Caco-2 (cell line): ENCODE results near the gene LEFTY2. TPM values are rescaled to one million over a fixed set of nuclear protein-coding genes. Genes with fewer than 3 reads are reported as not detected.
"Not testable (repeated sequence)": the region's sequence is repeated elsewhere in the genome, so short reads cannot be mapped to it uniquely, and the experiment has no call there.

Source experiments
- BruUV-seq: library from RNA; stranded (reverse); fragments of 400-500 nt; replicated peaks from 2 replicates; lab custom pipeline; 2021; lab: Mats Ljungman, UMichigan
- CTCF ChIA-PET: fragments of 300-600 bp; sonication (Branson Sonifier 250); formaldehyde crosslinking; loops from one replicate; lab custom pipeline; 2022; ENCODE audit warnings: antibody characterized with exemption; lab: Charles Lee
- POLR2A ChIA-PET: fragments of 300-600 bp; sonication (Branson Sonifier 250); formaldehyde crosslinking; loops from one replicate; lab custom pipeline; 2022; ENCODE audit warnings: antibody characterized with exemption; lab: Charles Lee
- DNase-seq, 2 experiments: peaks; one replicate each; pipeline versions ENCODE4 v3.0.0 to v3.0.0-alpha.2; 2020 to 2022
- H3K27me3 ChIP-seq: replicated peaks from 2 replicates; pipeline ENCODE4 v1.6.0; 2011; ENCODE audit warnings: low read length; ENCODE audit not compliant: control insufficient read depth, insufficient read depth
- H3K36me3 ChIP-seq: 2 replicates; pipeline ENCODE4 v1.5.1; 2011; ENCODE audit warnings: low read length; ENCODE audit not compliant: control insufficient read depth, insufficient read depth
- H3K4me1 ChIP-seq: fragments of 250-450 bp; sonication (Bioruptor Pico); 2 replicates; pipeline ENCODE4 v1.5.1; 2020; ENCODE audit warnings: mild to moderate bottlenecking
- H3K4me3 ChIP-seq: 2 replicates; pipeline ENCODE4 v1.5.1; 2011; ENCODE audit warnings: low read depth, mild to moderate bottlenecking, control low read depth, low read length
- H3K9me3 ChIP-seq: fragments of 250-450 bp; sonication (Bioruptor Pico); 2 replicates; pipeline ENCODE4 v1.5.1; 2020; ENCODE audit warnings: mild to moderate bottlenecking, moderate library complexity
- H3K27ac Mint-ChIP-seq: one replicate; pipeline ENCODE4 v1.8.0; 2022; ENCODE audit warnings: mixed read lengths; ENCODE audit not compliant: unreplicated experiment
- H3K27me3 Mint-ChIP-seq: one replicate; pipeline ENCODE4 v1.8.0; 2022; ENCODE audit warnings: mixed read lengths; ENCODE audit not compliant: insufficient read depth, unreplicated experiment
- H3K36me3 Mint-ChIP-seq: one replicate; pipeline ENCODE4 v1.8.0; 2022; ENCODE audit warnings: mild to moderate bottlenecking, mixed read lengths; ENCODE audit not compliant: insufficient read depth, unreplicated experiment
- H3K4me1 Mint-ChIP-seq: one replicate; pipeline ENCODE4 v1.8.0; 2022; ENCODE audit warnings: low read depth, mixed read lengths; ENCODE audit not compliant: unreplicated experiment
- H3K4me3 Mint-ChIP-seq: one replicate; pipeline ENCODE4 v1.8.0; 2022; ENCODE audit warnings: mild to moderate bottlenecking, moderate library complexity, mixed read lengths; ENCODE audit not compliant: unreplicated experiment
- H3K9me3 Mint-ChIP-seq: one replicate; pipeline ENCODE4 v1.8.0; 2022; ENCODE audit warnings: mixed read lengths; ENCODE audit not compliant: unreplicated experiment
- intact Hi-C: fragments of 100-400 bp; cut with micrococcal nuclease; formaldehyde crosslinking; loops from one replicate; pipeline ENCODE4 v1.10.0; 2022; ENCODE audit not compliant: unreplicated experiment
- total RNA-seq: library from RNA; stranded (reverse); gene quantifications from 2 replicates; pipeline ENCODE4 v1.2.3, GENCODE V29; 2022
- TF ChIP-seq, protein P1 (sequence below), 2 experiments: fragments of 200-600 bp in 1 of 2; IDR thresholded peaks; 1 replicate in 1 of 2; 2 replicates in 1 of 2; pipeline versions ENCODE4 v1.5.1 to v1.8.0; 2011 to 2022; ENCODE audit warnings: antibody characterized with exemption in 1 of 2, control low read depth in 1 of 2, inconsistent platforms in 1 of 2, low read depth in 1 of 2, low read length in 1 of 2, mild to moderate bottlenecking in 1 of 2, moderate library complexity in 1 of 2; ENCODE audit not compliant: insufficient read depth in 1 of 2, severe bottlenecking in 1 of 2, unreplicated experiment in 1 of 2

The LEFTY2 gene
- total RNA-seq, 1 experiment from 2014 or later = not detected

GRCh38 chr1:225969751-225970150 is 28.7 kb upstream of the LEFTY2 start:
- H3K4me1 Mint-ChIP-seq, BruUV-seq, H3K36me3 Mint-ChIP-seq, H3K27me3 Mint-ChIP-seq, H3K27ac Mint-ChIP-seq, H3K4me1 ChIP-seq, H3K9me3 Mint-ChIP-seq, H3K4me3 ChIP-seq, DNase-seq, H3K9me3 ChIP-seq, H3K36me3 ChIP-seq, H3K27me3 ChIP-seq, H3K4me3 Mint-ChIP-seq: not testable (repeated sequence)
- CTCF ChIA-PET = interaction anchor here (0.8 to 1.0 kb wide), 2 partner anchors 18 to 495 kb away, joined by 3 read pairs; no protein-coding TSS in a partner anchor
- intact Hi-C loops = loop anchor here (5.0 to 10.0 kb wide), 4 partner anchors 47 to 655 kb away; partner anchors contain the start of genes ENAH and PYCR2
- POLR2A ChIA-PET = interaction anchor here (0.5 kb wide), 1 partner anchor 46 kb away, joined by 3 read pairs; the partner anchor contains the start of gene PYCR2

DNA sequence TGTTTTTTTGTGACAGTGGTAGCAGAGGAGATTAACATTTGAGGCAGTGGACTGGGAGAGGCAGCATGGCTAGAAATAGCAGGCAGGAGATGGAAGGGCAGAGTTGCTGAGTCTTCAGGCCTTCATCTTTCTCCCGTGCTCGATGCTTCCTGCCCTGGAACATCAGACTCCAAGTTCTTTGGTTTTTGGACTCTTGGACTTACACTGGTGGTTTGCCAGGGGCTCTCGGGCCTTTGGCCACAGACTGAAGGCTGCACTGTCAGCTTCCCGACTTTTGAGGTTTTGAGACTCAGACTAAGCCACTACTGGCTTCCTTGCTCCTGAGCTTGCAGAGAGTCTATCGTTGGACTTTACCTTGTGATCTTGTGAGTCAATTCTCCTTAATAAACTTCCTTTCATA is 24.2 kb upstream of the LEFTY2 start:
- Mint-ChIP-seq H3K4me1 (no peaks in the 10 kb centered on the region), H3K36me3 (no peaks in the 10 kb centered on the region), H3K9me3 (no peaks in the 10 kb centered on the region), H3K4me3 (no peak overlapping the region), H3K27me3 (no peaks in the 10 kb centered on the region), H3K27ac (no peak overlapping the region)
- H3K9me3 ChIP-seq = no peaks in the 10 kb centered on the region
- no peak overlapping the region for H3K4me3 ChIP-seq
- DNase-seq = no peak
- TF ChIP-seq, protein P1, sequence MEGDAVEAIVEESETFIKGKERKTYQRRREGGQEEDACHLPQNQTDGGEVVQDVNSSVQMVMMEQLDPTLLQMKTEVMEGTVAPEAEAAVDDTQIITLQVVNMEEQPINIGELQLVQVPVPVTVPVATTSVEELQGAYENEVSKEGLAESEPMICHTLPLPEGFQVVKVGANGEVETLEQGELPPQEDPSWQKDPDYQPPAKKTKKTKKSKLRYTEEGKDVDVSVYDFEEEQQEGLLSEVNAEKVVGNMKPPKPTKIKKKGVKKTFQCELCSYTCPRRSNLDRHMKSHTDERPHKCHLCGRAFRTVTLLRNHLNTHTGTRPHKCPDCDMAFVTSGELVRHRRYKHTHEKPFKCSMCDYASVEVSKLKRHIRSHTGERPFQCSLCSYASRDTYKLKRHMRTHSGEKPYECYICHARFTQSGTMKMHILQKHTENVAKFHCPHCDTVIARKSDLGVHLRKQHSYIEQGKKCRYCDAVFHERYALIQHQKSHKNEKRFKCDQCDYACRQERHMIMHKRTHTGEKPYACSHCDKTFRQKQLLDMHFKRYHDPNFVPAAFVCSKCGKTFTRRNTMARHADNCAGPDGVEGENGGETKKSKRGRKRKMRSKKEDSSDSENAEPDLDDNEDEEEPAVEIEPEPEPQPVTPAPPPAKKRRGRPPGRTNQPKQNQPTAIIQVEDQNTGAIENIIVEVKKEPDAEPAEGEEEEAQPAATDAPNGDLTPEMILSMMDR (IDR thresholded peaks at IDR 0.05; ENCODE audit: insufficient read depth in 1 of 2, low read depth in 1 of 2, low read length in 1 of 2, severe bottlenecking in 1 of 2, unreplicated experiment in 1 of 2) = no peak
- CTCF ChIA-PET = no interaction called here
- POLR2A ChIA-PET = no interaction called here
- H3K4me1 ChIP-seq = peaks cover 5% of the 10 kb centered on the region; the same call in 1 of the 2 replicates
- no peaks in the 10 kb centered on the region for H3K27me3 ChIP-seq
- BruUV-seq = no TSS peak
- no peaks in the 10 kb centered on the region for H3K36me3 ChIP-seq
- intact Hi-C loops = no loop called here

DNA sequence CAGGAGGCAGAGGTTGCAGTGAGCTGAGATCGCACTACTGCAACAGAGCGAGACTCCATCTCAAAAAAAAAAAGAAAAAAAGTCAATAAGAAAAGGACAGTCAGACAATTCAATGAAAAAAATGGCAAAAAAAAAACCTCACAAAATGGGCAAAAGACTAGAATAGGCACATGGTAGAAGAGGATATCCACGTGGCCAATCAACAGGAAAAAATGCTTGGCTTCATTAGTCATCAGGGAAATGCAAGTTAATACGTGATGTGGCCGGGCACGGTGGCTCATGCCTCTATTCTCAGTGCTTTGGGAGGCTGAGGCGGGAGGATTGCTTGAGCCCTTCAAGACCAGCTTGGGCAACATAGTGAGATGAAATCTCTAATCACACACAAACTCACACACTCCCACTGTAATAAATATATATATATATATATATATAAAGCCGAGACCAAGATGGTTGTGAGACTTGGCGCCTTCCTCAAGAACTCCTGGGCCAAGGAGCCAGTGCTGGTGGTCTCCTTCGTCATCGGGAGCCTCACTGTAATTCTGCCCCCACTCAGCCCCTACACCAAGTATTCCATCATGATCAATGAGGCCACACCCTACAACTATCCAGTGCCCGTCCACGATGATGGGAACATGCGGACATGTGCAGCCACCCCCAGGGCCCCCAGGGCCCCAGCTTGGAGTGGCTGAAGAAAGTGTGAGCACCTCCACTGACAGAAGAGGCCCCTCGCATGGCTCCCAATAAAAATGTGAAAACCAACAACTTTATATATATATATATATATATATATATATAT is 22.9 kb upstream of the LEFTY2 start:
- Histone ChIP-seq H3K4me1 (peaks cover 2% of the 10 kb centered on the region; the same call in 1 of the 2 replicates), H3K9me3 (no peaks in the 10 kb centered on the region), H3K36me3 (no peaks in the 10 kb centered on the region), H3K27me3 (no peaks in the 10 kb centered on the region), H3K4me3 (no peak overlapping the region)
- CTCF ChIA-PET = interaction anchor here (0.6 kb wide), 1 partner anchor 249 kb away, joined by 3 read pairs; no protein-coding TSS in a partner anchor
- Mint-ChIP-seq H3K9me3 (no peaks in the 10 kb centered on the region), H3K4me3 (no peak overlapping the region), H3K4me1 (no peaks in the 10 kb centered on the region), H3K27ac (no peak overlapping the region), H3K36me3 (no peaks in the 10 kb centered on the region), H3K27me3 (no peaks in the 10 kb centered on the region)
- POLR2A ChIA-PET = interaction anchor here (0.7 kb wide), 1 partner anchor 482 kb away, joined by 5 read pairs; no protein-coding TSS in a partner anchor
- no peak for DNase-seq
- TF ChIP-seq, protein P1 (IDR thresholded peaks at IDR 0.05; ENCODE audit: insufficient read depth in 1 of 2, low read depth in 1 of 2, low read length in 1 of 2, severe bottlenecking in 1 of 2, unreplicated experiment in 1 of 2) = no peak
- intact Hi-C loops = no loop called here
- no TSS peak for BruUV-seq
